Hindlimb muscle (tissue), 1 donor: ENCODE results near the gene SNAI3. TPM values are rescaled to one million over a fixed set of nuclear protein-coding genes. Genes with fewer than 3 reads are reported as not detected.

Source experiments
- DNase-seq: peaks from one replicate; pipeline ENCODE4 v3.0.0-alpha.2; 2013
- polyA plus RNA-seq: library from polyadenylated mRNA; unstranded; fragments of 120-200 nt; gene quantifications from one replicate; pipeline ENCODE4 v1.2.1, GENCODE V29; 2013; ENCODE audit not compliant: insufficient read length

Gene SNAI3
- polyA plus RNA-seq, 1 donor, result 6.4 TPM

DNA sequence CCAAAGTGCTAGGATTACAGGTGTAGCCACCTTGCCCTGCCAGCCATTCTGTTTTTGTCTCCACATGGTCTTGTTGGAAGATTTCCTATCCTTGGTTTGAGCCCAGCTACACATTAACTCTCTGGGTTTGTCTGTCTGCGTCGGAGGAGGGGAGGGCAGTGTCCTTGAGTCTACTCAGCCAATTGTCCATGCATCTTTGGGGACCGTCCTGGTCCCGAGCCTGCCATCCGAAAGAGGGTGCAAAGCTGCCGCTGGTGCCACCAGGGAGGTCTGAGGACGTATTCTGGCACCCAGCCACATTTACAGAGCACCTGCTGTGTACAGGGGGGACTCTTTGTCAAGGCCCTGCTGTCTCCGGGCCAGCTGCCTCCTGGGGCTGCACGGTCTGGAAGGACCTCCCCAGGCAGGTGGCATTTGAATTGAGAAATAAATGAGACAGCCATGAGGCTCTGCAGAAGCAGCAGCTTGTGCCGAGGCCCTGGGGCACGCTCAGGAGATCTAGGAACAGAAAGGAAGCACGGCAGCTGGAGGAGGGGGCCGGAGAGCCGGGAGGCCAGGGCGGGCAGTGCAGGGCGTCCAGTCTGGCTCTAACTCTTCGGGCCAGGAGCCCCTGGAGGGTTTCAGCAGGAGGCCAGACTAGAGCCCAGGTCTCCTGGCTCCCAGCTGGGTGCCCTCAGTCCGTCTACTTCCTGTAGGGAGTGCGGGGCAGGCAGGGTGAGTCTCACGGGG, 36.9 kb downstream of the SNAI3 start:
- no peak for DNase-seq

DNA sequence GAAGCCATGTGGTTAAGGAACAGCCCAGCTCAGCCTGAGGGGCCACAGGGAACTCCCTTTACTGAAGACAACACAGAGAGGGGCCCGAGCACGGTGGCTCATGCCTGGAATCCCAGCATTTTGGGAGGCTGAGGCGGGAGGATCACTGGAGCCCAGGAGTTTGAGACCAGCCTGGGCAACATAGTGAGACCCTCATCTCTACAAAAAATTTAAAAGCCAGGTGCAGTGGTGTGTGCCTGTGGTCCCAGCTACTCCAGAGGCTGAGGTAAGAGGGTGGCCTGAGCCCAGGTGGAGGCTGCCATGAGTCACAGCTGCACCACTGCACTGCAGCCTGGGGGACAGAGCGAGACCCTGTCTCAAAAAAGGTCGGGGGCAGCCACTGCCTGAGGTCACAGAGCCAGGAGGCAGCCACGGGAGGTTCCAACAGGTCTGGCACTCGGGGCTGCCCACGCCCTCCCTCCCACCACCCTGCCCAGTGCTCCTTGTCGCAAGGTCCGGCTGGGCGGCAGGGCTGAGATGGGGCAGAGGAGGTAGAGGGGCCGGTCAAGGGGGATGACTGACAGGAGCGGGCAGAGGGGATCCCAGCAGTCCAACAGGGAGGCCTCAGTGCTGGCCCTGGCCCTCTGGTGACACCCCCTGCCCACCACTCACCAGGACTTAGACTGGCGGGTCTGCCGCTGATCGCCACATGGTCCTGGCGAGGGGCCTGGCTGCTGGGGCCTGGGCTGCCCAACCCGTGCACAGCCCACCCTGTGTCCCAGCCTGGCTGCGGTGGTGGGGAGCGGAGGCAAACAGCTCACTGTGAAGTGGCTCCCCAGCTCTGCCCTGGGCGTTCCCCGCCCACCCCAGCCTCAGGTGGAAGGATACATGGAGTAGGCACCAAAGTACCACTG, 38.9 kb downstream of the SNAI3 start:
- DNase-seq, result no peak

DNA sequence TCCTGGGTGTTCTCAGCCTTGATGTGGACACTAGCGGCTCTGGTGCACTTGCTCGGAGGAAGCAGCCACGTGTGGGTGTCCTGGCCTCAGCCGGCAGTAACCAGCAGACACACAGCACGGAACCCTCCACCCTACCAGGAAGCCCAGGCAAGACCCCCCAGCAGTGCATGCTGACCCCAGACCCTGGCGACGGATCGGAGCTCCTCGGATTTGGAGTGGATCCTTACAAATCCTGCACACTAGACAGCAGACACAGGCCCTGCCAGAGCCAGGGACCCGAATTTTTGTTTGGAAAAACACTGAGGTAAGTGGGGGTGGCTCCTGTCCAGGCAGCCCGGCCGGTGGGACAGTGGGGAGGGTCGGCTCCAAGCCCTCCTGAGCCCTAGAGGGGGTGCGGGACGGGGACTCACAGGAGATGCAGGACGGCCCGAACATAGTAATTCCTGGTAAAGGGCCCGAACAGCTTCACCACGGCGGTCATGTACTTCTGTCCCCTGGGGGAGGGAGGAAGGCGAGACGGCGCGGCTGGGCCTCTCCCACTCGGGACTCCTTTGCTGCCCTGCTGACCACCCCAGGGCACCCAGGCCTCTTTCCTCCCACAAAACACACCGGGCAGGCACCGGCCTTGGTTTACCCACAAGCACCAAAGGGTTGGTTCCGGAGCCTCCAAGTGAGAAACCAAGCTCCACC, 39.8 kb downstream of the SNAI3 start:
- no peak for DNase-seq

DNA sequence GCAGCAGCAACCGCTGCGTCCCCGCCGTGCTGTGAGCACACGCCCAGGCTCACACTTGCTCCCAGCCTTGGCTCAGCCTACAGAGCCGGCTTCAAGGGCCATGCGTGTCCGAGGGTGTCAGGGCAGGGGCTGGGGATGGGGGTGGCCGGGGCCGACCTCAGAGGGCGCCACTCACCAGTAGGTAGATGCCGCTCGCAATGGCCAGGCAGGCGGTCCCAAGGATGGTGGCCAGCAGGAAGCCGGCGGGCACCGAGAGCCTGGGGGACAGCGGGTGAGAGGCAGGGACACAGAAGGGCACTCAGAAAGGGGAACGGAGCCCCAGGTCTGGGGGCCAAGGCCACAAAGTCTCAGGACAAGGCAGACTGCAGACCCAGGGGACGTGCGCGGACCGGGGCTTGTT, 40.4 kb downstream of the SNAI3 start:
- DNase-seq, result no peak

DNA sequence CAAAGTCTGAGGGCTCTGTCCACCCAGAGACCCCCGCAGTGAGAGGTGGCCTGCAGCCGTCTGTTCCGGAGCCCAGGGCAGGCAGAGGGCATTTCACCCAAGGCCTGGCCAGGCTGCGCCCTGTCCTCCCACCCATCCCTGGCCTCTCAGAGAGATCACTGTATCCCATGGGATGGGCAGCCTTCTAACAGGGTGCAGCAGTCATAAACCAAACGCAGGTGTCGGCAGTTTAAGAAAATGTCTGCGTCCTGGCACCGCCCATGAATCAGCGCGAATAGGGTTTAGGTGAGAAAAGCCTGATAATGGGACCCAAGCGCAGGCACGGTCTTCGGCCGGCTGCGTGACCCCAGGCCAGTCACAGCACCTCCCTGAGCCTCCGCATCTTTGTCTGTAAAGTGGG, 40.9 kb downstream of the SNAI3 start:
- no peak for DNase-seq

DNA sequence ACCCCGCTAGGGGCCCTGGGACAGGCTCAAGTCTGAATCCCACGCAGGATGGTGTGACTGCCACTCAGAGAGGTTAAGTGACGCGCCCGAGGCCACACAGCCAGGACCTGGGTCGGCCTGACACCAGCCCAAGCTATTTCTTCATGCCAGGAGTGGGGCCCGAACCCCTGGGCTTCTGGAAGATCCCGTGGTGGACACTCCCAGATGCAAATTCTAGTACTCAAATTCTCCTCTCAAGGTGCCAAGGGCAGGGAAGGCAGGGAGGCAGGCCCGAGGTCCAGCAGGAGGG, 42.7 kb downstream of the SNAI3 start:
- no peak for DNase-seq

DNA sequence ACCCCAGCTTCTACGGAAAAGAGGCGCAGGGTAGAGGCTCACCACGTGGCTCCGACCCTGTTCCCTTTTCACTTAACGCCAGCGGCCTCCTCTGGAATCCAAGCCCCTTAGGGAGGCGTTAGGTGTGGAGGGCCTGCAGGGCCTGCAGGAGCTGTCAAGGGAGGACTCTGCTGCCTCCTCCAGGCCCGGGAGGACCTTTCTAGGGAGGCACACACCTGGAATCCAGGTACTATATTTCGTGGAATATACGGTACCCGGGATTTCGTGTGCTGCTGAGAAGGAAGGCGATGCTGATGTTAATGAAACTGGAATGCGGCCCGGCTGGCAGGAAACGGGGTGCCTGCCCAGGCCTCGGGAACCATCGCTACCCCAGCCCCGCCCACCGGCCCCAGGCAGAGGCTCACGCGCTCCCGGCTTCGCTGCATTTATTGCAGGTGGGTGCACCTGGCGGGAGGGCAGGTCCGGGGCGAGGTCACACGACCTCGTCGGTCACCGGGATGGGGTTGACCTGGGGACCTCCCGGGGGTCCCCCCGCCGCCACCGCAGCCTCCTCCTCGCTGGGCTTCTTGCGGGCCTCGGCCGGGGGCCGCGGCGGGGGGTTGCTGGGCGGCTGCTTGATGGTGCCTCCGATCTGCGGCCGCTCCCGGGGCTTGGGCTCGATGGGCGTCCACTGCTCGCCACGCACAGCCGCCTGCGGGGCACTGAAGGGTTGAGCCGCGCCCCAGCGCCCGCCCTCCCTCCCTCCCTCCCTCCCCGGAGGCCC, 43.2 kb downstream of the SNAI3 start:
- no peak for DNase-seq

DNA sequence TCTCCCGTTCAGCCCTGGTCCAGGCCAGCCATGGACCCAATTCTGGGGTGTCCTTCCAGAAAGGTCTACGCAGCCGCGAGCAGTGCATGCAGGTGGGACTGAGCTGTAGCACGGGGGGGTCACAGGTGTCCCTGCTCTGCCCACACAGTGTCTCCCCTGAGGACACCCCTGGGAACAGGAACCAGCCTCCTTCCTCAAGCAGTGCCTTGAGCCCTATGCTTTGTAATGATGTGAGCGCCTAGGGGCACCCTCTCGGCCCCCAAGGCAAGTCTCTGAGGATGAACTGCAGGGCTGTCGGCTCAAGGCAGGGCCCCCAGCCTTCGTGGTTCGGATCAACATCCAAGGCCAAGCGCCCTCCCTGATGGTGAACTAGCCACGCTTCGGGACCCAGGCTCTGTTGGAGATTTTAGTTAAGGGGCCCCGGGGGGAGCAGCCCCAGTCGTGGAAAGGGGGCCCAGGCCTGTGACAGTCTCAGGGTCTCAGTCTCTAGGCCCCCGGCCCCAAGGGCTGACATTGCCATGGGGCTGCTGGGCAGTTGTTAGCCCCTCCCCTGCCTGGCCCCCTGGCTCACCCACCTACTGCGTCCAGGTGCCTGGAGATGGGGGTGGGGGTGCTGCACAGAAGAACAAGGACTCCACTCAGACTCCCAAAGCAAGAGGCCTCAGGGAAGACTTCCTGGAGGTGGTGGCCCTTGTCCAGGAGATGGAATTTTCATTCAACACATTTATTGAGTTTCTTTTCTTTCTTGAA, 45.6 kb downstream of the SNAI3 start:
- no peak for DNase-seq

DNA sequence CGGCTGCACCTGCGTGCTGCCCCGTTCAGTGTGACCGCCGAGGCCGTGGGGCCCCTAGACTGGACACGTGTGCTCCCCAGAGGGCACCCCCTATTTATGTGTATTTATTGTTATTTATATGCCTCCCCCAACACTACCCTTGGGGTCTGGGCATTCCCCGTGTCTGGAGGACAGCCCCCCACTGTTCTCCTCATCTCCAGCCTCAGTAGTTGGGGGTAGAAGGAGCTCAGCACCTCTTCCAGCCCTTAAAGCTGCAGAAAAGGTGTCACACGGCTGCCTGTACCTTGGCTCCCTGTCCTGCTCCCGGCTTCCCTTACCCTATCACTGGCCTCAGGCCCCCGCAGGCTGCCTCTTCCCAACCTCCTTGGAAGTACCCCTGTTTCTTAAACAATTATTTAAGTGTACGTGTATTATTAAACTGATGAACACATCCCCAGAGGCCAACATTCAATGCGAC, 46.2 kb downstream of the SNAI3 start:
- DNase-seq, result no peak

DNA sequence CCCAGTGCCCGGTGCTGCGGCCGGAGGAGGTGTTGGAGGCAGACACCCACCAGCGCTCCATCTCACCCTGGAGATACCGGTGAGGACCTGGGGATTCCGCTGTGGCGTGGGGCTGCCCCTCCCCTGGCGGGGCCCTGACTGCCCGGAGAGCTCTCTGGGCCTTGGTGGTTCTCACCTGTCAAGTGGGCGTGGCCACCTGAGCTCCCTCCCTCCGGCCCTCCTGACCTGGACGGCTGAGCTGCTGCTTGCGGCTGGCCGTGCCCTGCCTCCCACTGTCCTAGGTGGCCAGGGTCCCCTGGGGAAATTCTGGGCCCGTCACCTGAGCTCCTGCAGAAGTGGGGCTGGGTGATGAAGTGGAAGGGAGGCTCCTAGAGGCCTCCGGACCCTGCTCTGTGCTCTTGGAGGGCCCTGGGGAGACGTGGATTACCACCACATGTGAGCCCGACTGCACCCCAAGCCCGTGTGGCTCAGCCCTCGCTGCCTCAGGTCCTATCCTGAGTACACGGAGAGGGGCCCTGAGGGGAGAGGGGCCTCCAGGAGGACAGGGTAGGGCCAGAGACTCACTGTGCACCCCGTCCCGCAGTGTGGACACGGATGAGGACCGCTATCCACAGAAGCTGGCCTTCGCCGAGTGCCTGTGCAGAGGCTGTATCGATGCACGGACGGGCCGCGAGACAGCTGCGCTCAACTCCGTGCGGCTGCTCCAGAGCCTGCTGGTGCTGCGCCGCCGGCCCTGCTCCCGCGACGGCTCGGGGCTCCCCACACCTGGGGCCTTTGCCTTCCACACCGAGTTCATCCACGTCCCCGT, 46.9 kb downstream of the SNAI3 start:
- no peak for DNase-seq

DNA sequence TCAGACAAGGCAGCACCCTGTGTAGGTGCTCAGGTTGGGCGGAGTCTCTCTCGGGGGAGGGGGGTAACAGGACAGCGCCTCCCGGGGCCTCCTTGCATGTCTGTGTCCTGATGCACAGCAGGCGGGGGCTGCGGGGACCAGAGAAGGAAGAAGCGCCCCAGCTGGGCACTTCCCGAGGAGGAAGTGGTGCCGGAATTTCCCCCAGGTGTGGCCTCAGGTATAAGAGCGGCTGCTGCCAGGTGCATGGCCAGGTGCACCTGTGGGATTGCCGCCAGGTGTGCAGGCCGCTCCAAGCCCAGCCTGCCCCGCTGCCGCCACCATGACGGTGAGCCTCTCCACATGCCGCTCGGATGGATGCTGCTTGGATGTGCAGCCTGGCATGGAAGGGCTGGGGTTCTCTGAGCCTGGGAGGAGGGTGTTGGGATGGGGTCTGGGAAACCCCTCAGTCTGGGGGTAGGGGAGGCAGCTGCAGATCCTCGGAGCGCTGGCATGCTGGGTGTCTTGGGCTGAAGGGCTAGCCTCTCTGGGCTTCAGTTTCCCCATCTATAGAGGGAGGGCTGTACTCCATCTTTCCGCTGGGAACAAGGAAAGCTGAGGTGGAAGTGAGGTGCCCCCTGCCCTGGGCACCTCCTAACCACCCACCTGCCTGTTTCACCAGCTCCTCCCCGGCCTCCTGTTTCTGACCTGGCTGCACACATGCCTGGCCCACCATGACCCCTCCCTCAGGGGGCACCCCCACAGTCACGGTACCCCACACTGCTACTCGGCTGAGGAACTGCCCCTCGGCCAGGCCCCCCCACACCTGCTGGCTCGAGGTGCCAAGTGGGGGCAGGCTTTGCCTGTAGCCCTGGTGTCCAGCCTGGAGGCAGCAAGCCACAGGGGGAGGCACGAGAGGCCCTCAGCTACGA, 47.7 kb downstream of the SNAI3 start, which contains the start of gene IL17C:
Gene IL17C (plus strand): TSS at position 250 of the 908 bp plus-strand sequence. CDS start 70 bp downstream, at position 320.
- DNase-seq, result no peak

DNA sequence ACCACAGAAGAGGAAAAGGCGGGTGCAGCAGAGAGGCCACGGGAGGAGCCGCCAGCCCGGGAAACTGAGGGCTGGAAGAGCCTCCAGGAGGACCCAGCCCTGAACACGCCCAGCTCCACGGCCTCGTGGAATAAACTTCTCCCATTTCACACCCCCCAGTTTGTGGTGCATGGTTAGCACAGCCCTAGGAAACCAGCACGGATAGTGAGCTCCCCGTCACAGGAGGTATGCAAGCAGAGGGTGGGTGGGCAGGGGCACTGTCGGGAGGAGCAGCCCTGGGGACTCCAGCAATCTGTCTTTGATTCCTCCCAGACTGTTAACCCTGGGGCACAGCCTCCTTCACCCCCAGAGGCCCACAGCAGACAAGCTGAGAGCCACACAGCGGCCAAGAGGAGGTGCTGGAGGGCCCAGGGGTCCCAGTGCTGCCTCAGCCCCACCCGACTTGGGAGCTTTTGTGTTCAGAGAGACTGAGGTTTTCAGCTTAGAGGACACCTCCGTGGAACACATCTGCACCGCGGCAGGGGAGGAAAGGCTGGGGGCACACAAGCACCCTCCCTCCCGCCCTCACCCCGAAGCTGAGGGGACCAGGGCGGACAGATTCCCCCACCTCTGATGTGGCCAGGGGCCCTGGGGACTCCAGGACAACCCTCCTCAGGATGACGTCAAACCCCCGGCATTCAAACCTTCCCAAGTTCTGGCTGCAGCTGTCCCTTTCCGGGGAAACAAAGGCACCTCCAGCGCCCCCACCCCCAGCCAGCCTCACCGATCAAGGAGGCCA, 49.6 kb downstream of the SNAI3 start:
- no peak for DNase-seq

DNA sequence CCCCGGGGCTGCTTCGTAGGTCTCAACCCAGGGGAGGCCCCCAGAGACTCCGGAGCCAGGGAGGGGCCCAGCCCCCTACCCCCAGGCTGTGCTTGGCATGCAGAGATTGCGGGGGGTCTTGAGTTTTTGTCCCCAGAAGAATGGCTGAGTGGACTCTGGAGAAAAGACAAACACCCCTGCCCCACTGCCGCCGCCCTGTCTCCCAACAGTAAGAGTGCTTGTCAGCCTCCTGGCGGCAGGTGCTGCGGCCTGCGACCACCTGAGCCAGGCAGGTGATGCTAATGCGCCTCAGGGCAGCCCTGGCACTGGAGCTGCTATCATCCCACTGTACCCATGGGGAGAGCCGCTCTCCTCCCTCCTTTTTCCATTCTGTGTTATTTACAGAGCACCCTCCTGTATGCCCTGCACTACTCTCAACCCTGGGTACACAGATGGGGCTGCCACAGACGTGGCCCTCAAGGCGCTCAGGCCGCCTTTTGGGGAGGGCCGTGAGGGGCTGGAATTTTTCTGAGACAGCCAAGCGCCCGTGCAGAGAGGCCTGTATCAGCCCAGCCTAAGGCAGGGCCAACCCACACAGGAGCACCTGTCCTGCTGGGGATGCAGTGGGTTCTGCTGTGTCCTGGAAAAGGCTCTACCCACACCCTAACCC, 50.5 kb downstream of the SNAI3 start:
- no peak for DNase-seq

DNA sequence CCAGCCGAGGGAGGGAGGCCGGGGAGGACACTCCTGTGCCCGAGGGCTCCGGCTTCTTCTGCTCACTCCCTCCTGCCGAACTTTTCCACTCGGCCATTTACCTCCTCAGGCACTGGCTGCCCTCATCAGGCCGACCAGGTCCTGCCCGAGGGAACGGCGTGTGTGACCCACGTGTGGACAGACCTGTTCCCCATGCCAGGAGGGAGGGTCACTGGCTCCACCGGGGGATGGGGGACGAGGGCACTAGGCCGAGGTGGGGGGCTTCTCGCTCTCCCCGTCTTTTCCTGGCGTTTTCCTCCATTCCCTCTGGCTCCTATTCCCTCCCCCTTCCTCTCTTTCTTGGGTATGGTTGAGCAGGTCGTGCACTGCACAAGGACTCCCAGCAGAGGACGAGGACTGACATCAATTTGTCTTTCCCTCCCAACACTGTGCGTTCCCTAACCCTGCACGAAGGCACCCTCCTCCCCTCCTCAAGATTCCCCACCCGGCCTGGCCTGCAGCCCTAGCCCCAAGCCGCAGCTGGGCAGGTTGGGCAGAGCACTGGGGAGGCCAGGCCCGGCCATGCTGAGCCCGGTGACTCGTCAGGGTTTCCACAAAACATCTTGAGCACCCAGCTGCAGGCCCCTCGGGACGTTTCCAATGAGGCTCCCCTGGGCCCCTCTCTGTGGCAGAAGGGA, 51.2 kb downstream of the SNAI3 start:
- DNase-seq, result no peak

DNA sequence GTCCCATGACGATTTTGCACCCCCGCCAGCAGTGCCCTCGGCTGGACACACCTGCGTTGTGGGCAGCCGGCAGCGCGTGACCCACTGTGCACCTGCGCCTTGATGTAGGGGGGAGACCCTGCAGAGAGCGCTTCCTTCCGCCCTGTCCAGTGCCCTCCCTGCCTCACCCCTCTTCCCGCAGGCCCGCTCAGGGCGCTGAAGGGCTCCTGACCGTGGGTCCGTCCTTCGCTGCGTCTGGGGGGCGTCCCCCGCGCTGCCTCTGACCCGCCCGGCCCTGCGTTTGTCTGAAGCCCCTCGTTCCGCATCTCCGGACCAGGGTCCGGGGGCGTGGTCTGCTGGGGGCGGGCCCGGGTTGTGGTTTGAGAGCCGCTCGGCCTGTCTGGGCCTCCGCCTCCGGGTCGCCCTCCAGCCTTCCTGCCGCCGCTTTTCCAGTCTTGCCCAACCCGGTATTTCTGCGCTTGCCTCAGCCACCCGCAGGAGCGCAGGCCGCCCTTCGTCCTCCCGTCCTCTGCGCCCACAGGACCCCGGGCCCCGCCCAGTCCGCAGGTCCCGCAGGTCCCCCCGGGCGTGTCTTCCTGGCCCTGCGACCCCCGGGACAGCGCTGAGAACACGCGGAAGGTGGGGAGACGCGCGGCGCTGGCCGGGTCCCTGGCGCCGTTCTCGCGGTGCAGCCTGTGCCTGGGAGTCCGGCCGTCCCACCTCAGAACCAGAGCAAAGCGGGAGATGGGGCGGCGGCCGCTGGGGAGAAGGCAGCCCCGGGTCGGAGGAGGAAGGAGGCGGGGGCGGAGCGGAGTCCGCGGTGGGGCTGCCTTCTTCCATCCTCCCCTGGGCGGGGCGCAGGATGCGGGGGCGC, 51.9 kb downstream of the SNAI3 start:
- no peak for DNase-seq

DNA sequence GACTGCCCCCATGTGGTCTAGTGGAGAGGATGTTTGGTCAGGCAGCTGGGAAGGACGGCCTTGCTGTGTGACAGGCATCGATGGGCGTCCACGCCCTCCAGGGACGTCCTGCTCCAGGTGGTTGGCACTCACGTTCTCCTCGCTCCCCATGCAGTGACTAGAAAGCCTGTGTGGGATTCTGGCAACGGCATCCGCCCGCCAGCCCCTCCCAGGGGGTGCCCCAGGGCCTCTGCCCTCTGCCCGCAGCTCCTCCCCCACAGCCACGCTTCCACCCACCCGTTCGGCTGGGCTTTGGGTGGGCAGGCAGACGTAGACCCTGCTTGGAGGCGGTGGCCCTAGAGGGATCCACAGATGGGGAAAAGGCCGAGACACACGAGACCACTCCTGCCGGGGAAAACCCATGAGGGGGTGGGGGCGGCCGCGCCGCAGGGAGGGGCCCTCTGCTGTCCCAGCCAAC, 52.6 kb downstream of the SNAI3 start:
- no peak for DNase-seq

DNA sequence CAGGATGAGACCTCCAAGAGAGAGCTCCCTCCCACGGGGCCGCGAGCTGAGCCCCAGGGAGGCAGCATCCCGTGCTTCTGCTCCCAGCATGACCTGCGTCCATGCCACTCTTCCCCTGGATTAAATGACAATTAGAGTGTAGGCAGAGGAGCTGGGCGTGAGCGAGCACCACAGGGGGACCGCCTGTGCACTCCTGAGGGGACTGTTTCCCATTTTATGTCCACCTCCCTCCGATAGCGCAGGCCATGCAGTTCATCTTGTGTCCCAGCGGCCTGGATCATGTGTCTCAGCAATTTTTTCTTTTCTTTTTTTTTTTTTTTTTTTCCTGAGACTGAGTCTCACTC, 53.7 kb downstream of the SNAI3 start:
- no peak for DNase-seq
